Measurements from ENCODE around the gene ABHD12.

ABHD12 gene

DNA sequence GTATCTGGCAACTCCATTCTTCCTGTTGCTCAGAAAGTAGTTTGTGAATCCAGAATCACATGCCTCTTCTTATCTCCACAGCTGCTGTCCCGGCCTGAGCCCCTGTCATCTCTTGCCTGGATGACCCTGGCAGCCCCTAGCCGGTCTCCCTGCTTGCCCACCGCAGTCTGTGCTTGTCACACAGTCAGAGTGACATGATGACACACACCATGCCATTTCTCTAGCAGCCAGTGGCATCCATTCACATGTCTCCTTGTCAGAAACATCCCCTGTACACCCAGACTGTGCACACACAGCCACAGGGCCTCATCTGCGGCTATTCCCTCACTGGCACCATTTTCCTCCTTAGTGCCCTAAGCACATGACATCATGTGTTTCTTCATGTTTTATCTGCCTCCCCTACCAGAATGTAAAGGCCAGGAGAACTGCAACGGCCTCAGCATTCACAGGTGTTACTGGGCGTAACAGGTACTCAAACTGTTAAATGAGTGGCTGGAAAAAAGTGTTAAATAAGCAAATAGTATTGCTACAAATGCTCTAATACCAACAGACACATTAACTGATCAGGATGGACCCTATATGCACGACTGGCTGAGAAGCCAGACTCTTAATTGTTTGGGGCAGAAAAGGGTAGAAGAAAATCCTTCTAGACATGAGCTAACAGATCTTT, 9.6 kb downstream of the ABHD12 start:
- no peak for DNase-seq

DNA sequence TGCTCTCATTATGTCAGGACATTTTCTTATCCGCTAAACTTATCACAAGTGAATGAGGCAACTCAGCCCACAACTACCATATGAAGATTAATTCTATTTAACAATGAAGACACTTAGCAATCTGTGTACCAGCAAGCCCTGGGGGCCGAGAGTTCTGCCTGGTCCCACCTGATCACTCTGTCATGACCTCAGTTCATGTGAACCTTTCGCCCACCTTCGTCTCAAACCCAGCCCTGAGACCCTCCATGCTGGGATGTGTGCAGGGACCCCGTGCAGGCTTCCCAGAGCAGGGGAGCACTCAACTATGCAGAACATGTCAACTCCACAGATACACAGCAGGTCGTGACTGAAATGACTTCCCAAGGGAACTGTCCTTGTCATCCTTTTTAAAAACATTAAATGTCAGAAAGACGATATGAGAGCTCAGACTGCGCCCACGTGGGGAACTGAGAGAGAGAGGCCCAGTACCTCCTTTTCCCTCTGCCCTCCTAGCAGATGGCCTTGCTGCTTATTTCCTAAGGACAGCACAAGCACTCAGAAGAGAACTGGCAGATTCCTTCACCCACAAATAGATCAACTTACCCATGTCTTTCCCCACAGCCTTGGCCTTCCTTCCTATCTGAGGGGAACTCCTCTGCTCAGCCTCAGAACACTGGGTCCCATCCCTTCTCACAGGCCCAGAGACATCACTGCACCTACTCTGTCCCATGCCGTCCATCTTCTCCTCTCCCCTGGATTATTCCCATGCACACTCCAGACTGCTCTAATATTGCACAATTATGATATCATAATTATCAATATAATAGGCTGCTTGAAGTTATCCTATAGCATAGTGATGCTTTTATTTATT, 11.5 kb downstream of the ABHD12 start:
- no peak for DNase-seq

DNA sequence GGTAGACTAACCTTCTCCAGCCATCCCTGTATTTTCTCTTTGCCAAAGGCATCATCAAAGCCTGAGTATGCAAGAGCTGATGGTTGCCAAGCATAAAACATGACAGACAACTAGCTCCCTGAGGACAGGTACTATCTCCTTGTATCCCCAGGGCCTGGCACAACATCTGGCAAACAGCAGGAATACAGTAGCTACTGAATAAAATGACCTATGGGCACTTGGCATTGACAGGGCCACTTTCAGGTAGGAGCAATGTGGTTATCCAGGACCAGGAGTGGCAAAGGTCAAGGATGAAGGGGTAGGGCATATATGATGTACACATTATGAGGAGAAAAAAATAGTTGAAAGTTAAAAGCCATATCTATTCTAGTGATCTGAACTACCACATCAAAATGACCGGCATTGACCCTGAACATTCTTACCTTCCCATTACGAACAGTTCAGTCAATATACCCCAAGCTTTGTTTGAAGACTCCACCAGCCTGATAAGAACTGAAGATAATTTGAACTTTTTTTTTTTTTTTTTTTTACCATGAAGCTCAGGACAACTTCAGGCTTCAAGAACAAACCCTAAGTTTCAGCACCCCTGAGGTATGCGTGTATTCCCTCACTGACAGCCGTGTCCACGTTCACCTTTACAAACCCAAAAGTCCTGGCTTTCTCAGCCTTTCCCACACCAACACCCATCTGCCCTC, 12.3 kb downstream of the ABHD12 start:
- DNase-seq, result no peak

DNA sequence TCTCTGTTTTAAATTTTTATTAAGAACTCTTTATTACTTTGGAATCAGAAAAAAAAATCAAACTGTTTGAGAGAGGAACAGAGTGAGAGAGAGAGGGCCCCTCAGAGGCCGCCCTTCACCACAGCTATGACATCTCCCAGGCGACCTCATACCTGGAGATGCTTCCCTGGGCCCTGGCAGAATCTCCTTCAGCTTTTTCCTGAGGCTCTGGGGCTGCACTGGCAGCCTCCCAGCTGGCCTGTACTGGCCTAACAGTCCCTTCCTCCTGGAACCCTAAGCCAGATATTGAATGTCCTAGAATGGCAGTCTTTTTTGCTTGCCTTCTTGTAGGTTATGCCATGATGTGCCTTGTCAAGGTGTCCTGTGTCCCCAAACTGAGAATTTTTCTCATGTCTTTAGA, 13.7 kb downstream of the ABHD12 start:
- DNase-seq, result no peak

DNA sequence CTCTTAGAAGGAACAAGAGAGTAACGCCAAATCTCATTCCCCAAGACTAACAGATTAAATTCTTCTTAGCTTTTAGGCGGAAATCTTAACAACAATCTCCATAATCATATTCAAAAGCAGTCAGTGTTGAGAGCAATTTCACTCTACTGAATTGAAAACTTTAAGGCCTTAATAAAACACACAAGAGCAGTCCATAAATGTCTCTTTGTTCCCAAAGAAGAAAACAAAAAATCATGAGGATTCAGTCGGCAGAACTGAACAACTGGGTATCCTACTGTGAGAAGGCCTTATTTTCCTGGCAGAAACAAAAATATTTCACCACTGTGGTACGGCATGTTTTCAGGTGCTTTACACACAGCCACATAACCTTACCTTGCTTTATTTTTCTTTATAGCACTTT, 14.4 kb downstream of the ABHD12 start:
- no peak for DNase-seq

DNA sequence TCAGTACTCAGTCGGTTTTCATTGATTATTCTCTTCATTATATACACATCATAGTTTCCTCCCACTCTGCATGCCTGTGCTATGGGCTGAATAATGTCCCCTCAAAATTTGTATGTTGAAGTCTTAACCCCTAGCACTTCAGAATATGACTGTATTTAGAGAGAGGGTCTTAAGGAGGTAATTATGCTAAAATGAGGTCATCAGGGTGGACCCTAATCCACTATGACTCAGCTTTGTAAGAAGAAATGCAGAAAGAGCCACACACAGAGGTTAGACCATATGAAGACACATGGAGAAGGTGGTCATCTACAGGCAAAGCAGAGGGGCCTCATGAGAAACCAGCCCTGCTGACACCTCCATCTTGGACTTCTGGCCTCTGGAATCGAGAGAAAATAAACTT, 15.8 kb downstream of the ABHD12 start:
- DNase-seq, result no peak

DNA sequence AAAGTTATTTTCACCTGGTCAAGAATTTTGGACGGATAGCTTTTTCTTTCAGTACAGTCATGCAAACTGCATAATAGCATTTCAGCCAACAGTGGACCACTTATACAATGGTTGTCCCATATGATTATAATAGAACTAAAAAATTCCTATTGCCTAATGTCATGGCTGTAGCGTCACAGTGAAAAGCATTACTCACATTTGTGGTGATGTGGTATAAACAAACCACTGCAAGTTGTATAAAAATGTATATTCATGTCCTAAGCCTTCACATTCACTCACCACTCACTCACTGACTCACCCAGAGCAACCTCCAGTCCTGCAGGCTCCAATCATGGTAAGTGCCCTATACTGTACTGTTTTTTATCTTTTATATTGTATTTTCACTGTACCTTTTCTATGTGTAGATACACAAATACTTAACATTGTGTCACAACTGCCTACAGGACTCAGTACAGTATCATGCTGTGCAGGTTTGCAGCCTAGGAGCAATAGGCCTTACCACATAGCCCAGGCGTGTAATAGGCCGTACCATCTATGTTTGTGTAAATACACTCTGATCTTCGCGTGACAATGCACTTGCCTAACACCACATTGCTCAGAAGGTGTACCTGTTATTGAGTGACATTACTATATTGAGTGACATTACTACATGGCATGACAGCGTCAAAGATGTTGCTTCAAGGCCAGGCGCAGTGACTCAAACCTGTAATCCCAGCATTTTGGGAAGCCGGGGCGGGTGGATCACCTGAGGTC, 17.9 kb downstream of the ABHD12 start:
- no peak for DNase-seq

DNA sequence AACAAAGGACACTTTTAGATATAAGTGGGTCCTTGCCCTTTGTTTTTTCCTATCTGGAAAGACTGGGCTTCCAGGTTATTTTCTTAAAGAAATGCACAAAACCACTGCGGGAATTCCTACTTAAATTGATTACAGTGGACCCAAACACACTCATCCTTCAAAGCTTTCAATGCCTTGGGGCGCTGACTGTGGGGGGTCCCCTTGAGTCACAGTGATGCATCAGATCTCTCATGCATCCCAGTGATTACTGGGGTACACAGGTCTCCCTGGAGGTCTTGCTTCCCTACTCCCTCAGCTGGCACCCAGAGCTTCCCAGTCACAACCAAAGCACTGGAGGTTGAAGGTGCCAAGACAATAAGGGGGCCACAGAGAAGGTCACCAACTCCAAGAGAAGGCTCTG, 20.7 kb downstream of the ABHD12 start:
- no peak for DNase-seq

DNA sequence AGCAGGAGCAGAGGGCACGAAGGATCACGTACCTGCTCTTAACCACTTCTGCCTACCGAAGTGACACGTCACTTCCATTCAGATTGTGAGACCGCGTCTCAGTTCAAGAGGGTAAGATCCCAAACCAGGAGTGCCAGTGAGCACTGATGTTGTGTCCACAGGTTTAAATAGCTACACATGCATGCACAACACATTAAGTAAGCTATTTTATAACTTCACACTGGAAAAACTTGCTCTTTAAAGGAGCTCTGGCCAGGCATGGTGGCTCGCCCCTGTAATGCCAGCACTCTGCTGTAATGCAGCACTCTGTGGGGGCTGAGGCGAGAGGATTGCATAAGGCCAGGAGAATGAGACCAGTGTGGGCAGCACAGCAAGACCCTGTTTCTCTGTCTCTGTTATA, 21.1 kb downstream of the ABHD12 start:
- DNase-seq, result no peak

DNA sequence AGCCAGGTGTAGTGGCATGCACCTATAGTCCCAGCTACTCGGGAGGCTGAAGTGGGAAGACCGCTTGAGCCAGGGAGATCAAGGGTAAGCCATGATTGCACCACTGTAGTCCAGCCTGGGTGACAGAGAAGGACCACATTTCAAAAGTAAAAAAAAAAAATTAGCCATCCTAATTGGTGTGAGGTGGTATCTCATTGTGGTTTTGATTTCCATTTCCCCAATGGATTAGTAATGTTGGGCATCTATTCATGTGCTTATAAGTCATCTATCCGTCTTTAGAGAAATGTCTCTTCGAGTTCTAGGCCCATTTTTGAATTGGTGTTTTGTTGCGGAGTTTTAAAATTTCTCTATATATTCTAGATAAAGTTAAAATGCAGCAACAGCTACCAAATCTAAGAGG, 21.7 kb downstream of the ABHD12 start:
- DNase-seq, result no peak

DNA sequence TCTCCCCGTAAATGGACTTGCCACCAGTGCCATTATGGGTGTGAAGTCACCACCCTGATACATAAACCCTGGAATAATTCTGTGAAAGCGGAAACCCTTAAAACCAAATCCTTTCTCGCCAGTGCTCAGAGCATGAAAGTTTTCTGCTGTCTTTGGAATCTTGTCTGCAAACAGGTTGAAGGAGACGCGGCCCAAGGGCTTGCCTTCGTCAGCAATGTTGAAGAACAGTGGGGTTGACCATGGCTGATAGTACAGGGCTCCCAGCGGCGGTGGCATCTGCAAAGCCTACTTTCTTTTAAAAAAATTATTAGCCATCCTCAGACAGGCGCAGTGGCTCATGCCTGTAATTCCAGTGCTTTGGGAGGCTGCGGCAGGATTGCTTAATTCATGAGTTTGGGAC, 22.1 kb downstream of the ABHD12 start:
- DNase-seq, result no peak

DNA sequence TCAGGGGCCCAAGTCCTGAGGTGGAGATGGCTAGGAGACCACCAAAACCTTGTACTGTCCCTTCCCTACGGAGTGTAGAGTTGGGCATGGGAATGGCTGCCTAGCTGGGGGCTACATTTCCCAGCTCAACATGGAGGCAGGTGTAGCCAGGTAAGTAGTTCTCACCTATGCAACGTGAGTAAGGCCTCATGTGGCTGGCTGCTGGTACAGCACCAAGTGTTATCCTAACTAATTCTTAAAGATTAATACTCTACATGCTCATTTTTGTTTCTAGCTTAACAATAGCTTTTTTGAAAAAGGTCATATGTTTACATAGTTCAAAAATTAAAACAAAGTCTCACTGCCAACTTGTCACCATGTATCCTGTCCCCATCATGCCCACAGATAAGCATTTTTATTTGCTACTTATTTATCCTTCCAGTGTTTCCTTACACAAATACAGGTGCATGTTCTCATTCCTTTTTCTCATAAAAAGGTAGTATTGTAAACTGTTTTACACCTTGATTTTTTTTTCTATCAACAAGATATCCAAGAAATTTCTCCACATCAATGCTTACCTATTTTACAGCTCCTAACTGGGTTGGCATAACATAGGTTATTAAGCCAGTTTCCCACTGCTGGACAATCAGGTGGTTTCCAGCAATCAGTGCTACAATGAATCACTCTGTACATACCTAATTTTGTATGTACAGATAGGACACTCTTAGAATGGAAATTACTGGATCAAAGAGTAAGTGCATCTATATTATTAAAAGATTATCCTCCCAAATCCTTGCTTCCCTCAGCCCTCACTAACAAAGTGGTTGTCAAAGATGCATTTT, 25.5 kb downstream of the ABHD12 start:
- no peak for DNase-seq

DNA sequence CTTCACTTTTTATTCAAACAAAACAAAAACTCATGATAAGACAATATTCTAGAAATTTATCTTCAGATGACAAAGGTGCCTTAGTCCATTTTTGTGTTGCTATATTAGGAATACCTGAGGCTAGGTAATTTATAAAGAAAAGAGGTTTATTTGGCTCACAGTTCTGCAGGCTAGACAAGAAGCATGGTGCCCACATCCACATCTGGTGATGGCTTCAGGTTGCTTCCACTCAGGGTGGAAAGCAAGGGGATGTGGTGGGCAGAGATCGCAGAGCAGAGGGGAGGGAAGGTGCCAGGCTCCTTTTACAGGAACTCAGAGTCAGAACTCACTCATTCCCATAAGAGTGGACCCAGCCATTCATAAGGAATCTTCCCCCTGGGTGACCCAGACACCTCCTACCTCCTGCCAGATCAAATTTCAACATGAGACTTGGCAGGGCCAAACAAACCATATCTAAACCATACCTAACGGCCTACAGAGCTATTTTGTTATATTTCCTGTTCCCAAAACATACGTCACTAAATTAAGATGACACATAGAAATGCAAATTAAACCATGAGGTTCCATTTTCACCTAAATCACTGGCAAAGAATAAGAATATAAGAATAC, 26.4 kb downstream of the ABHD12 start:
- no peak for DNase-seq

DNA sequence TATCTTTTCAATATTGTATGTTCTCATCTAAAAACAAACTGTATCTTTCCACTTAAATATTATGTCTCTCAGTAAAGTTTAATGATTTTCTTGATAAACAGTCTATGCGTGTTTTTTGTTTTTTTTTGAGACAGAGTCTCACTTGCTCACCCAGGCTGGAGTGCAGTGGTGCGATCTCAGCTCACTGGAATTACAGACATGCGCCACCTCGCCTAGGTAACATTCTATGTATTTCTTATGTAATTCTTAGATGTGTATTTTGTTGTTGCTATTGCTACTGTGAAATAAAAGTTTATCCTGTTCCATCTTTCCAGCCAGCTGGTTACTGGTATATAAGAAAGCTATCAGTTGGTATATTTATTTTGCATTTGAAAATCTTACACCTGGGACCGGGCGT, 29.4 kb downstream of the ABHD12 start:
- no peak for DNase-seq

DNA sequence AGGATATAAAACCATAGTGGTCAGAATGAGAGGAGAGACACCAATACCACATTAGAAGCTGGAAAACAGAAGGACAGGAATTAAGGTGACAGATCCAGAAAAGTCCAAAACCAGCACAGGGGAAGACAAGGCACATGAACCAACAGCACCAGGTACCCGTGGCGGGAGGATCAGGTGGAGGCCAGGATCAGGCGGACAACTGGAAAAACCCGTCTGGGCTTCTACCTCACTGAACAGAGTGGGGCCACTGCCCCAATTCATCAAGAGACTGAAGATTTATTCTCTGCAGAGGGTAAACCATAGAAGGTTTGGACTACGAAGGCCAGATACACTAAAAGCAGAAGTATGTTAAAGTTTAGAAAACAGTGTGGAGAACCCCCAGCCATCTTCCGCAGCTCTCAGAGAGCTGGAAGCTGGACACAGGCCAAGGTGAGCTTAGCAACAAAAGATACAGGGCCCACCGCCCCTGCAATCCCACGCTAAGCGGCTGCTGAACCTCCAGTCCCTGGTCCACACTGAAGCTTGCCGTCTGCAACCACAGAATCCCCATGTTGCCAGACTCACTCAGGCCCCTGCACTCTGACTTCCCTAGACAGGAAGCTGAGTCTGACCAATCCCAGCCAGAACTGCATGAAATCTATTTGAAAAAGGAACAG, 29.9 kb downstream of the ABHD12 start:
- DNase-seq, result no peak

DNA sequence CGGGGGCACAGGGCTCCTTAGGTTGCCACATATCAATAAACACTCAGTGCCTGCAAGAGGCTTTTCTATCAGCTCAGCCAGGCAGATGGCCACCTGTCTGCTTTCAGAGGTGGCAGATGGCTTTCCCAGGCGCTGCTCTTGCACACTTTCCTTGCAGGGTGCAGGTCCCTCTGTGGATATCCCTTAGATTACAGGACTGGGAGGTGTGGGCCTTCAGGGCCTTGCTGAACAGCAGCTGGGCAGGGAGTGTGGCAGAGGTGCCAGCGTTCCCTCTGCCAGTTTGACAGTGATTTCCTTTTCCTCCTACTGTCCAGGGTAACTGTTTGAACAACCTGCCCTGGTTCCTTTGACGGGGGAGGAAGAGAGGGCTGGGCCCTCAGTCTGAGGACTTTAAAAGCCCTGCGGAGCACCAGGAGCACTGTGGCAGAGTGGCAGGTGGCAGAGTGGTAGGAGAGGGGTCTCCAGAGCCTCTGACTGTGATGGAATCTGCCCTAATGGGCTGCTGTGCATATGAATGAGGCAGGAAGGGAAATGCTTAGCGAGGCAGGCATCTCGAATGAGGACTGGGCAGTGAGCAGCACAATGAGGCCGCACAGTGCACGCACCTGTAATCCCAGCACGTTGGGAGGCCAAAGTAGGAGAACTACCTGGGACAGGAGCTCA, 34.2 kb downstream of the ABHD12 start:
- no peak for DNase-seq

DNA sequence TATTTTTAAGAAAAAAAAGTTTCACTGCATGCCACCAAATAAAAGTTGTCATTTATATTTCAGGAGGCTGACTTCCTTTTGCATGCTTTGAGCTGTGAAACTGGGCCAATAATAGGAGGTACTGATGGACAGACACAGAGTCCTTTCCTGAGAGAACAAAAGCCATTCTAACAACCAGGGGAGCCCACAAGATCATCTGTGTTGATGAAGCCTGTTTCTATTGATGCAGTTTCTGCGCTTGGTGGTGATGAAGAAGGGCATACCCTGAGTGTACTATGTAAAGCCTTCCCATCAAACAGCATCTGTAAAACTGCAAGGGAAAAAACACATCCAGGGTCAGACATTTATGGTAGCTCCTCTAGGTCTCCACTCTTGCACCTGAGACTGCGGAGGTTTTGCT, 34.8 kb downstream of the ABHD12 start:
- no peak for DNase-seq

DNA sequence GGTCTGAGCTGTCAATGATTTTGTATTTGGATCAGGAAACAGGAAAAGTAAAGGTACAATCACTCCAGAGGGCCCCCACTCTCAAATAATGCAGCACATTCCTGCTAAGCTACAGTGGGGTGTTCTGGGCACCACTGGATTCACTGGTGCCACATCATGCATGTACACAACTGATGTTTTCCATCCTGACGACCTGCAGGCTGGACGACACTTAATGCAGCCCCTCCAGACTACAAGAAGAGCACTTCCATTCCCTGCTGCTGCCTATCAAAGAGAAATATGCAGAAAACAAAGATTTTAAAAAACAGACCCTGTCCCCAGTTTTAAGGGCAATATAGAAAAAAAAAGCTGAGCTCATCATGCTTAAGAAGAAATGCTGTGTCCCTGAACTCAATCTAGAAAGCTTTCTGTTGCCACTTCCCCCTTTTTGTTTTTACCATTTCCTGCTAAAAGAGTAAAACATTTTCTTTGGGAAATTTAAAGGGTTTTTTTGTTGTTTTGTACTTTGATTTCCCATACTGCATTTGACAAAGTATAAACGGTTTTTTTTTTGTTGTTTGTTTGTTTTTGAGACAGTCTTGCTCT, 35.5 kb downstream of the ABHD12 start:
- DNase-seq, result no peak

DNA sequence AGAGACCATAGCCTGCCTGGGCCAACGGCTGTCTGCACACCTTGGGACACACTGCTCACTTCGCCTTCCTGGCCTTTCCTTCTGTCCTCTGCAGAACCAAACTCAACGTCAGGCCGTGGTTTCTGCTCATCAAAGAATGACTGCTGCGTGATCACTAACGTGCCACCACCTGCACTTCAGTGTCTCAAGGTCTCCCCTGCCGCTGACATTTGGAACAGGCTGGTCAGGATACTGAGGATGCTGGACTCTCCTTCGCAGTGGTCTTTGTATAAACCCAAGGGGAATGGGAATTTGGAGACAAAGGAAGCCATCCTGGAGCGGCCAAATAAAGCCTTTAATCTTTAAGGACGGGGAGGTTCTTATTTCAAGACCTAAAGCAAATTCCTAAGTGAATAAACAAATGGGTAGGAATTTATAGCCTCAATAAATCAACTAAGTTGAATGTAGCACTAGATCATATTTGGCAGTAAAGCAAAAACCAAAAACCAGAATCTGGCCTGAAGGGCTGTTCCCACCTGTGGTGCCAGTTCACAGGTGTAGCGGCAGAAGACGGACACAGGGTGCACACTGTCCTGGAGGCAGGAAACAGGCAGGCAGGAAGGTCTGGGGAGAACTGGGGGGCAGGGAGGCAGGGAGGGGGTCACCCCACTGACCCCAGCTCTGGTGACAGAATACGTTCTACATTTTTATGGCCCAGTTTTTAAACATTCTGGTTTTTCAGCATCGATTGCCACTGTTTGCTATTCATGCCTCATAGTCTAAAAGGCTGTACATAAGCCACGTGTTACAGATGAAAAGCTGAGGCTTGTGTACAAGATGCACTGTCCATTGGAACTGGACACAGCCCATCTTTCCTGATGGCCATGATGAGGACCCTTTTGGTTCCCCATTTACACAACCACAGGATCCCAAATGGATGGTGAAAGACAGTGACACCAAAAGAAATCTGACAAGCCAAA, 36.6 kb downstream of the ABHD12 start:
- DNase-seq, result no peak
